K562 (cell line): Measurements from ENCODE around the gene JUND. TPM values are rescaled to one million over a fixed set of nuclear protein-coding genes. Genes with fewer than 3 reads are reported as not detected.

Experiments used
- BMI1 ChIP-seq: fragments of 150-350 bp; IDR thresholded peaks from 2 replicates; pipeline ENCODE4 v1.6.1; 2014; ENCODE audit warnings: low read length
- CXXC5 ChIP-seq: fragments of 250-450 bp; sonication (Bioruptor Pico); IDR thresholded peaks from 2 replicates; pipeline ENCODE4 v1.8.0; 2022; ENCODE audit warnings: inconsistent platforms, mild to moderate bottlenecking, moderate library complexity
- ELF2 ChIP-seq: fragments of 250-450 bp; sonication (Bioruptor Pico); IDR thresholded peaks from 2 replicates; pipeline ENCODE4 v1.5.0; 2021; ENCODE audit warnings: mild to moderate bottlenecking
- ETV5 ChIP-seq: sonication (generic); formaldehyde crosslinking; IDR thresholded peaks from 2 replicates; pipeline ENCODE4 v1.4.0; 2020; ENCODE audit warnings: low read depth, mild to moderate bottlenecking, missing genetic modification reagents
- GATA2 ChIP-seq: sonication (generic); formaldehyde crosslinking; IDR thresholded peaks from 2 replicates; pipeline ENCODE4 v1.4.0; 2020; ENCODE audit warnings: mild to moderate bottlenecking, missing genetic modification reagents
- NR2C1 ChIP-seq, 2 experiments: fragments of 450-650 bp; IDR thresholded peaks; 2 replicates each; pipeline ENCODE4 v1.6.1; 2017; ENCODE audit warnings: mild to moderate bottlenecking in 2 of 2, antibody characterized with exemption in 1 of 2, inconsistent platforms in 1 of 2, missing compliant biosample characterization in 1 of 2, missing genetic modification characterization in 1 of 2
- TCFL5 ChIP-seq: fragments of 250-450 bp; sonication (Bioruptor Pico); conservative IDR thresholded peaks from 2 replicates; pipeline ENCODE4 v1.6.1; 2021; ENCODE audit warnings: mild to moderate bottlenecking, moderate library complexity, matching md5 sums
- TEAD1 ChIP-seq, 2 experiments: fragments of 450-650 bp in 1 of 2; sonication (generic) in 1 of 2; formaldehyde crosslinking; IDR thresholded peaks; 2 replicates each; pipeline versions ENCODE4 v1.4.0 to v1.8.0; 2020 to 2022; ENCODE audit warnings: mild to moderate bottlenecking in 2 of 2, missing genetic modification reagents in 1 of 2
- ZNF41 ChIP-seq: fragments of 250-450 bp; sonication (Bioruptor Pico); conservative IDR thresholded peaks from 2 replicates; pipeline ENCODE4 v1.4.0; 2020; ENCODE audit warnings: mild to moderate bottlenecking
- polyA plus RNA-seq, 8 experiments: library from polyadenylated mRNA; depleted of rRNA in 4 of 8; stranded (reverse) in 5 of 8; unstranded in 3 of 8; fragments of >200 nt; fragmentation: Nextera tagmentation in 2 of 8; fragmentation: Illumina TruSeq in 1 of 8; extraction: Ambion mirVana in 2 of 8; extraction: Trizol in 1 of 8; gene quantifications; 2 replicates each; pipeline versions ENCODE4 v1.2.1 to v1.2.3, GENCODE V29; 2011 to 2014; ENCODE audit warnings: inconsistent platforms in 1 of 8, missing spikeins in 1 of 8
- total RNA-seq, 7 experiments: library from RNA; depleted of rRNA in 6 of 7; stranded (reverse); fragments of >200 nt in 6 of 7; fragmentation: Illumina TruSeq in 2 of 7; extraction: Trizol in 2 of 7; gene quantifications; 2 replicates each; pipeline versions ENCODE4 v1.2.1 to v1.2.3, GENCODE V29; 2011 to 2021; ENCODE audit warnings: low replicate concordance in 1 of 7
- TF ChIP-seq, protein P1 (sequence below): sonication (generic); formaldehyde crosslinking; IDR thresholded peaks from 2 replicates; pipeline ENCODE4 v1.8.0; 2023; ENCODE audit warnings: missing genetic modification reagents, mild to moderate bottlenecking, borderline replicate concordance
- TF ChIP-seq, protein P2 (sequence below): fragments of 250-450 bp; sonication (Bioruptor Pico); IDR thresholded peaks from 2 replicates; pipeline ENCODE4 v1.4.0; 2020; ENCODE audit warnings: mild to moderate bottlenecking, moderate library complexity
- TF ChIP-seq, protein P3 (sequence below): sonication (generic); formaldehyde crosslinking; IDR thresholded peaks from 2 replicates; pipeline ENCODE4 v1.9.0; 2022; ENCODE audit warnings: mild to moderate bottlenecking, missing genetic modification reagents
- TF ChIP-seq, protein P4 (sequence below), 2 experiments: IDR thresholded peaks in 1 of 2; conservative IDR thresholded peaks in 1 of 2; 2 replicates each; pipeline ENCODE4 v1.6.1; 2016; ENCODE audit warnings: low read depth in 2 of 2, mild to moderate bottlenecking in 1 of 2, missing compliant biosample characterization in 1 of 2, missing genetic modification characterization in 1 of 2, moderate library complexity in 1 of 2

JUND gene
- total and polyA plus RNA-seq, 9 of the 15 experiments (the other 6 are each of a cell fraction or from before 2014, with no cell fraction given), result 6.4 to 286 (median 42.3) TPM

DNA sequence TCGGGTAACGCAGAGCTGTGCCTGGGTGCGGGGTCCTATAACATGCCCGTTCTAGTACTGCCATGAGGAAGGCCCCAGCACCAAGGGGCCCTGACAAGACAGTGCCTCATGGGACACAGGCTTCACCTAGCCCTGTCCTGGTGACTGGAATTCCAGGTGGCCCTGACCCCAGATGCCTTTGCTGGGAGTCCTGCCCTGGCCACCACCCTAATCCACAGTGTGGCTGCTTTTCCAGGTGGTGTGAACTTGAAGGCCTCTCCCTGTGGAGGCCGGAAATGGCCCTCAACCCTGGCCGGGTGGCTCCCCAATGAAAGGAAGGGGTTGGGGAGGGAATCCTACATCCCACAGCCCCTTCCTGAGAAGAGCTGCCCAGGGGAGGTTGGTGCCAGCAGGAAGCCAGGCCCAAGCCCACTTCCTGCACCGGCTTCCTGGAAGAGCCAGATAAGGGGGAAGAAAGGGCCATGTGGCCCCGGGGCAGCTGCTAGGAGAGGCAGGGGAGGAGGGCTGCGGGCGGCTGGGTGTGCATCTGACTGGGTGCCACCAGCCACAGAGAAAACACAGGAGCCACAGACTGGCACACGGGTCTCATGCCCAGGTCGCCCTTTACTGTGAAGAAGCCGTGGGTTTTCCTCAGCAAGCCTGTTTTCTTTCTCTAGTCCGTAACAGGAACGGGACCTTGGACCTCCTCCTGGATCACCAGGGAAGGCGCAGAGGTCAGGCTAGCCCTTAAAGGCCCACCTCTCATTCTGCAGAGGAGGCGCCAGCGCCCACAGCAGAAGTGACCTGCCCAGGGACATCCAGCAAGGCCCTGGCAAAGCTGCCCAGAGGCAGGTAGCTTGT lies 36.8 kb upstream of the JUND start (continued):
- TF ChIP-seq, protein P1, sequence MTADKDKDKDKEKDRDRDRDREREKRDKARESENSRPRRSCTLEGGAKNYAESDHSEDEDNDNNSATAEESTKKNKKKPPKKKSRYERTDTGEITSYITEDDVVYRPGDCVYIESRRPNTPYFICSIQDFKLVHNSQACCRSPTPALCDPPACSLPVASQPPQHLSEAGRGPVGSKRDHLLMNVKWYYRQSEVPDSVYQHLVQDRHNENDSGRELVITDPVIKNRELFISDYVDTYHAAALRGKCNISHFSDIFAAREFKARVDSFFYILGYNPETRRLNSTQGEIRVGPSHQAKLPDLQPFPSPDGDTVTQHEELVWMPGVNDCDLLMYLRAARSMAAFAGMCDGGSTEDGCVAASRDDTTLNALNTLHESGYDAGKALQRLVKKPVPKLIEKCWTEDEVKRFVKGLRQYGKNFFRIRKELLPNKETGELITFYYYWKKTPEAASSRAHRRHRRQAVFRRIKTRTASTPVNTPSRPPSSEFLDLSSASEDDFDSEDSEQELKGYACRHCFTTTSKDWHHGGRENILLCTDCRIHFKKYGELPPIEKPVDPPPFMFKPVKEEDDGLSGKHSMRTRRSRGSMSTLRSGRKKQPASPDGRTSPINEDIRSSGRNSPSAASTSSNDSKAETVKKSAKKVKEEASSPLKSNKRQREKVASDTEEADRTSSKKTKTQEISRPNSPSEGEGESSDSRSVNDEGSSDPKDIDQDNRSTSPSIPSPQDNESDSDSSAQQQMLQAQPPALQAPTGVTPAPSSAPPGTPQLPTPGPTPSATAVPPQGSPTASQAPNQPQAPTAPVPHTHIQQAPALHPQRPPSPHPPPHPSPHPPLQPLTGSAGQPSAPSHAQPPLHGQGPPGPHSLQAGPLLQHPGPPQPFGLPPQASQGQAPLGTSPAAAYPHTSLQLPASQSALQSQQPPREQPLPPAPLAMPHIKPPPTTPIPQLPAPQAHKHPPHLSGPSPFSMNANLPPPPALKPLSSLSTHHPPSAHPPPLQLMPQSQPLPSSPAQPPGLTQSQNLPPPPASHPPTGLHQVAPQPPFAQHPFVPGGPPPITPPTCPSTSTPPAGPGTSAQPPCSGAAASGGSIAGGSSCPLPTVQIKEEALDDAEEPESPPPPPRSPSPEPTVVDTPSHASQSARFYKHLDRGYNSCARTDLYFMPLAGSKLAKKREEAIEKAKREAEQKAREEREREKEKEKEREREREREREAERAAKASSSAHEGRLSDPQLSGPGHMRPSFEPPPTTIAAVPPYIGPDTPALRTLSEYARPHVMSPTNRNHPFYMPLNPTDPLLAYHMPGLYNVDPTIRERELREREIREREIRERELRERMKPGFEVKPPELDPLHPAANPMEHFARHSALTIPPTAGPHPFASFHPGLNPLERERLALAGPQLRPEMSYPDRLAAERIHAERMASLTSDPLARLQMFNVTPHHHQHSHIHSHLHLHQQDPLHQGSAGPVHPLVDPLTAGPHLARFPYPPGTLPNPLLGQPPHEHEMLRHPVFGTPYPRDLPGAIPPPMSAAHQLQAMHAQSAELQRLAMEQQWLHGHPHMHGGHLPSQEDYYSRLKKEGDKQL (CRISPR knock-in tag), result no peak
- TF ChIP-seq ETV5 (CRISPR knock-in tag) (peak; percentile 83), TCFL5 (CRISPR knock-in tag) (no peak), ZNF41 (0 out of 2 replicates have a peak, but pooled peaks have one; percentile 3), TEAD1 (CRISPR knock-in tag; IDR thresholded peaks at IDR 0.05) (0 out of 4 replicates have a peak, but pooled peaks of 1 of the 2 experiments have one; percentile 23), ELF2 (CRISPR knock-in tag) (peak; percentile 45; the same call in 1 of the 2 replicates), GATA2 (CRISPR knock-in tag) (no peak), BMI1 (no peak), NR2C1 (IDR thresholded peaks at IDR 0.05) (no peak), NR2C1 (tag; IDR thresholded peaks at IDR 0.05) (0 out of 2 replicates have a peak, but pooled peaks have one; percentile 26), CXXC5 (peak; percentile 63)
- TF ChIP-seq, protein P2, sequence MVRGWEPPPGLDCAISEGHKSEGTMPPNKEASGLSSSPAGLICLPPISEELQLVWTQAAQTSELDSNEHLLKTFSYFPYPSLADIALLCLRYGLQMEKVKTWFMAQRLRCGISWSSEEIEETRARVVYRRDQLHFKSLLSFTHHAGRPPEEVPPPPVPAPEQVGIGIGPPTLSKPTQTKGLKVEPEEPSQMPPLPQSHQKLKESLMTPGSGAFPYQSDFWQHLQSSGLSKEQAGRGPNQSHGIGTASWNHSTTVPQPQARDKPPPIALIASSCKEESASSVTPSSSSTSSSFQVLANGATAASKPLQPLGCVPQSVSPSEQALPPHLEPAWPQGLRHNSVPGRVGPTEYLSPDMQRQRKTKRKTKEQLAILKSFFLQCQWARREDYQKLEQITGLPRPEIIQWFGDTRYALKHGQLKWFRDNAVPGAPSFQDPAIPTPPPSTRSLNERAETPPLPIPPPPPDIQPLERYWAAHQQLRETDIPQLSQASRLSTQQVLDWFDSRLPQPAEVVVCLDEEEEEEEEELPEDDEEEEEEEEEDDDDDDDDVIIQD (CRISPR knock-in tag), result no peak
- TF ChIP-seq, protein P3, sequence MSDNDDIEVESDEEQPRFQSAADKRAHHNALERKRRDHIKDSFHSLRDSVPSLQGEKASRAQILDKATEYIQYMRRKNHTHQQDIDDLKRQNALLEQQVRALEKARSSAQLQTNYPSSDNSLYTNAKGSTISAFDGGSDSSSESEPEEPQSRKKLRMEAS, result peak; percentile 83
- TF ChIP-seq, protein P4, sequence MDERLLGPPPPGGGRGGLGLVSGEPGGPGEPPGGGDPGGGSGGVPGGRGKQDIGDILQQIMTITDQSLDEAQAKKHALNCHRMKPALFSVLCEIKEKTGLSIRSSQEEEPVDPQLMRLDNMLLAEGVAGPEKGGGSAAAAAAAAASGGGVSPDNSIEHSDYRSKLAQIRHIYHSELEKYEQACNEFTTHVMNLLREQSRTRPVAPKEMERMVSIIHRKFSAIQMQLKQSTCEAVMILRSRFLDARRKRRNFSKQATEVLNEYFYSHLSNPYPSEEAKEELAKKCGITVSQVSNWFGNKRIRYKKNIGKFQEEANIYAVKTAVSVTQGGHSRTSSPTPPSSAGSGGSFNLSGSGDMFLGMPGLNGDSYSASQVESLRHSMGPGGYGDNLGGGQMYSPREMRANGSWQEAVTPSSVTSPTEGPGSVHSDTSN (CRISPR knock-in tag; IDR thresholded peaks at IDR 0.05; ENCODE audit: low read depth), result no peak
- TF ChIP-seq, protein P4 (tag; conservative IDR thresholded peaks at IDR 0.05; ENCODE audit: low read depth), result no peak
